Activated B cell treated with CpG ODN at 0.5 μM for 24 hours (primary cell): Measurements from ENCODE around the gene CFDP1. TPM values are rescaled to one million over a fixed set of nuclear protein-coding genes. Genes with fewer than 3 reads are reported as not detected.

Experiments
- ATAC-seq: fragments of 200-7000 bp; cut with Tn5 transposase; one replicate; pipeline ENCODE4 v1.10.0; 2021; ENCODE audit warnings: low read depth, mild to moderate bottlenecking, moderate library complexity
- CTCF ChIA-PET: fragments of 350-600 bp; sonication (Branson Sonifier 250); formaldehyde crosslinking; loops from one replicate; lab custom pipeline; 2021; ENCODE audit warnings: antibody characterized with exemption; lab: Charles Lee
- POLR2A ChIA-PET: fragments of 350-600 bp; sonication (Branson Sonifier 250); formaldehyde crosslinking; loops from one replicate; lab custom pipeline; 2021; ENCODE audit warnings: antibody characterized with exemption; lab: Charles Lee
- DNase-seq: peaks from one replicate; pipeline ENCODE4 v3.0.0; 2022
- H3K27ac Mint-ChIP-seq: one replicate; pipeline ENCODE4 v1.8.0; 2020; ENCODE audit warnings: mixed read lengths
- H3K27me3 Mint-ChIP-seq: one replicate; pipeline ENCODE4 v1.8.0; 2021; ENCODE audit warnings: mixed read lengths
- H3K36me3 Mint-ChIP-seq: one replicate; pipeline ENCODE4 v1.8.0; 2021; ENCODE audit warnings: low read depth, mixed read lengths
- H3K4me1 Mint-ChIP-seq: one replicate; pipeline ENCODE4 v1.8.0; 2021; ENCODE audit warnings: mixed read lengths
- H3K4me3 Mint-ChIP-seq: one replicate; pipeline ENCODE4 v1.8.0; 2020; ENCODE audit warnings: mild to moderate bottlenecking, mixed read lengths
- H3K9me3 Mint-ChIP-seq: one replicate; pipeline ENCODE4 v1.8.0; 2020; ENCODE audit warnings: mixed read lengths
- intact Hi-C: fragments of 100-400 bp; cut with micrococcal nuclease; formaldehyde crosslinking; loops from one replicate; pipeline ENCODE4 v1.15.1; 2024
- total RNA-seq: library from RNA; stranded (reverse); gene quantifications from 2 replicates; pipeline ENCODE4 v1.2.3, GENCODE V29; 2022
- TF ChIP-seq, protein P1 (sequence below): fragments of 200-600 bp; IDR thresholded peaks from one replicate; pipeline ENCODE4 v1.8.0; 2022; ENCODE audit warnings: antibody characterized with exemption, mild to moderate bottlenecking

Gene CFDP1
- total RNA-seq, 1 donor from 2014 or later: 32.0 TPM

DNA sequence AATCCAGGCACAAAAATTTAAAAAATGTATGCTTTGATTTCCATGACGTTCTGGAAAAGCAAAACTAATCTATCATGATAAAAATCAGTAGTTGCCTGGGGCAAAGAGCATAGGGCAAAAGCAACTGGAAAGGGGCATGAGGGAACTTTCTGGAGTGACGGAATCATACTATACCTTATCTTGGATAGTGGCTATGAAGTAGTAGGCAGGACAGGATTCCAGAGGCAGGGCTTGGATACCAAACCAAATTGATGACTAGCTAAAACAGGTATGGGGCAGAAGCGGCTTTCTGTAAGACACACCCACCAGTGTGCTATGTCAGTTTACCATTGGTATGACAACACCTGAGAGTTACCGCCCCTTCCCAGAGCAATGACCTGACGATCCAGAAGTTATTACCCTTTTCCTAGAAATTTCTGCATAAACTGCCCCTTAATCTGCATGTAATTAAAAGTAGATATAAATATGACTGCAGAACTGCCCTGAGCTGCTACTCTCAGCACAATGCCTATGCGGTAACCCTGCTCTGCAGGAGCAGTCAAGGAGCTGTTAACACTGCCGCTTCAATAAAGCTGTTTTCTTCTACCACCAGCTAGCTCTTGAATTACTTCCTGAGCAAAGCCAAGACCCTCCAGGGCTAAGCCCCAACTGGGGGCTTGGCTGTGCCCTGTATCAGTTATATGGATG lies 56.7 kb downstream of the CFDP1 start:
- Mint-ChIP-seq H3K27me3 (peaks cover 71% of the 10 kb centered on the region), H3K4me1 (peaks cover 27% of the 10 kb centered on the region), H3K27ac (no peak overlapping the region), H3K4me3 (no peak overlapping the region), H3K9me3 (no peaks in the 10 kb centered on the region), H3K36me3 (peaks cover 40% of the 10 kb centered on the region)
- ATAC-seq (no peak), DNase-seq (no peak)
- ChIA-PET CTCF (no interaction called here), POLR2A (no interaction called here)
- TF ChIP-seq, protein P1, sequence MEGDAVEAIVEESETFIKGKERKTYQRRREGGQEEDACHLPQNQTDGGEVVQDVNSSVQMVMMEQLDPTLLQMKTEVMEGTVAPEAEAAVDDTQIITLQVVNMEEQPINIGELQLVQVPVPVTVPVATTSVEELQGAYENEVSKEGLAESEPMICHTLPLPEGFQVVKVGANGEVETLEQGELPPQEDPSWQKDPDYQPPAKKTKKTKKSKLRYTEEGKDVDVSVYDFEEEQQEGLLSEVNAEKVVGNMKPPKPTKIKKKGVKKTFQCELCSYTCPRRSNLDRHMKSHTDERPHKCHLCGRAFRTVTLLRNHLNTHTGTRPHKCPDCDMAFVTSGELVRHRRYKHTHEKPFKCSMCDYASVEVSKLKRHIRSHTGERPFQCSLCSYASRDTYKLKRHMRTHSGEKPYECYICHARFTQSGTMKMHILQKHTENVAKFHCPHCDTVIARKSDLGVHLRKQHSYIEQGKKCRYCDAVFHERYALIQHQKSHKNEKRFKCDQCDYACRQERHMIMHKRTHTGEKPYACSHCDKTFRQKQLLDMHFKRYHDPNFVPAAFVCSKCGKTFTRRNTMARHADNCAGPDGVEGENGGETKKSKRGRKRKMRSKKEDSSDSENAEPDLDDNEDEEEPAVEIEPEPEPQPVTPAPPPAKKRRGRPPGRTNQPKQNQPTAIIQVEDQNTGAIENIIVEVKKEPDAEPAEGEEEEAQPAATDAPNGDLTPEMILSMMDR: no peak
- intact Hi-C loops: no loop called here

- Mint-ChIP-seq H3K27me3 (peaks cover 62% of the 10 kb centered on the region), H3K4me3 (no peak overlapping the region), H3K9me3 (no peaks in the 10 kb centered on the region), H3K27ac (no peak overlapping the region), H3K36me3 (peaks cover 41% of the 10 kb centered on the region), H3K4me1 (peaks cover 8% of the 10 kb centered on the region)
- intact Hi-C loops: no loop called here
- DNase-seq: no peak
- CTCF ChIA-PET: no interaction called here
- TF ChIP-seq, protein P1: no peak
- no peak for ATAC-seq
- POLR2A ChIA-PET: no interaction called here
These were observed 58.9 kb downstream of the CFDP1 start for GRCh38 chr16:75374388-75374787.

- TF ChIP-seq, protein P1: no peak
- ChIA-PET CTCF (no interaction called here), POLR2A (no interaction called here)
- Mint-ChIP-seq H3K27ac (no peak overlapping the region), H3K36me3 (peaks cover 31% of the 10 kb centered on the region), H3K9me3 (no peaks in the 10 kb centered on the region), H3K4me3 (no peak overlapping the region), H3K27me3 (peaks cover 44% of the 10 kb centered on the region), H3K4me1 (no peaks in the 10 kb centered on the region)
- intact Hi-C loops: no loop called here
- no peak for ATAC-seq
- no peak for DNase-seq
These were observed 61.0 kb downstream of the CFDP1 start for GRCh38 chr16:75372236-75372856.

DNA sequence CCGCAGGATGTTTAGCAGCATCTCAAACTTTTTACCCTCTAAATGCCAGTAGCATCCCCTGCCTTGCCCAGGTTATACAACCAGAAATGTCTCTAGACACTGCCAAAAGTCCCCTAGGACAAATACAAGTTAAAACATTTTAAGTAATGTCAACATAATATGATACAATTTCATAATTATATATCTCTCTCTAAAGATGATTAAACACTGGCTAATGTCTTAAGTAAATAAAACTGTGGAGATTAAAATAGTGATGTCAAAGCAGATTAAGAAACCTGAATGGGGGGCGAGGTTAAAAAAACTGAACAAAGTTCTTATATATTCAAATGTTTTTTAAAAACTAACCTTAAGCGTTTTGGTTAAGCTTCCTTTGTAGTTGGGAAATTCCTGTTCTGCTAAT lies 62.1 kb downstream of the CFDP1 start:
- POLR2A ChIA-PET: no interaction called here

DNA sequence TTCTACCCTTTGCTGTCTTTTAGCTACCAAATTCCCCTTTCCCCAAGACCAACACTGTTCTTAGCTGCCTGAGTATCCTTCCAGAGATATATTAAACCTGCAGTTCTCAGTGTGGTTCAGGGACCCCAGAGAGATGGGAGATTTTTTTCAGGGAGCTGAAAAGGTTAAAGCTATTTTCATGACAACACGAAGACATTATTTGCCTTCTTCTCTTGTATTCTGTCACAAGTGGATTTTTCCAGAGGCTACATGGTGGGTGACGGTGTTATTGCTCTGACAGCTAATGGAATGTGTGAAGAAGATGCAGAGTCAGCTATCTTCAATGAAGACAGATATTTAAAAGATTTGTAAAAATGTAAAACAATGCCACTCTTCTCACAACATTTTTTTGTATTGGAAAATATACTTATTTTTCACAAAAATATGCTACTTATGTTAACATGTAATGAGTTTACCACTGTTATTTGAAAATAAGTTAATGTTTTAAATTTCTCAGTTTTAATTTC lies 69.0 kb downstream of the CFDP1 start:
- Mint-ChIP-seq H3K4me1 (no peaks in the 10 kb centered on the region), H3K4me3 (no peak overlapping the region), H3K27me3 (peaks cover 8% of the 10 kb centered on the region), H3K27ac (no peak overlapping the region), H3K9me3 (no peaks in the 10 kb centered on the region), H3K36me3 (peaks cover 34% of the 10 kb centered on the region)
- ATAC-seq (no peak), DNase-seq (no peak)
- ChIA-PET POLR2A (no interaction called here), CTCF (interaction anchor here (0.5 kb wide), 1 partner anchor 18 kb away, joined by 3 read pairs; no protein-coding TSS in a partner anchor)
- TF ChIP-seq, protein P1: no peak
- intact Hi-C loops: no loop called here

More for the DNA sequence above, 62.1 kb downstream of the CFDP1 start:
- Mint-ChIP-seq H3K9me3 (no peaks in the 10 kb centered on the region), H3K36me3 (peaks cover 27% of the 10 kb centered on the region), H3K27me3 (peaks cover 36% of the 10 kb centered on the region), H3K4me1 (no peaks in the 10 kb centered on the region), H3K4me3 (no peak overlapping the region), H3K27ac (no peak overlapping the region)
- intact Hi-C loops: no loop called here
- no peak for DNase-seq
- TF ChIP-seq, protein P1: no peak
- no peak for ATAC-seq
- CTCF ChIA-PET: no interaction called here
